Naive thymus-derived CD4-positive, alpha-beta T cell (primary cell): ENCODE data around the gene ABHD2. TPM values are rescaled to one million over a fixed set of nuclear protein-coding genes. Genes with fewer than 3 reads are reported as not detected.

Source experiments
- ATAC-seq: fragments of 150-1000 bp; cut with Tn5 transposase; 2 replicates; pipeline ENCODE4 v1.10.0; 2021; ENCODE audit warnings: mild to moderate bottlenecking, moderate library complexity
- CTCF ChIA-PET: fragments of 350-600 bp; sonication (Branson Sonifier 250); formaldehyde crosslinking; loops from one replicate; lab custom pipeline; 2021; ENCODE audit warnings: antibody characterized with exemption; lab: Charles Lee
- POLR2A ChIA-PET: fragments of 350-600 bp; sonication (Branson Sonifier 250); formaldehyde crosslinking; loops from one replicate; lab custom pipeline; 2021; ENCODE audit warnings: antibody characterized with exemption, inconsistent platforms; lab: Charles Lee
- DNase-seq, 9 donors: peaks; one replicate each; pipeline versions ENCODE4 v3.0.0 to v3.0.0-alpha.2; 2020 to 2022; ENCODE audit warnings: mixed read lengths in 1 of 9
- H3K27ac ChIP-seq: one replicate; pipeline ENCODE4 v1.7.0; 2013; ENCODE audit warnings: mild to moderate bottlenecking, low read depth, low read length, moderate library complexity
- H3K27me3 ChIP-seq, 2 donors: one replicate each; pipeline ENCODE4 v1.7.0; 2013; ENCODE audit warnings: low read length in 2 of 2, mild to moderate bottlenecking in 2 of 2, moderate library complexity in 2 of 2; ENCODE audit not compliant: control insufficient read depth in 2 of 2, insufficient read depth in 2 of 2
- H3K36me3 ChIP-seq, 3 experiments: 1 replicate in 2 of 3; 2 replicates in 1 of 3; pipeline ENCODE4 v1.7.0; 2013; ENCODE audit warnings: low read length in 3 of 3, mild to moderate bottlenecking in 3 of 3, moderate library complexity in 1 of 3; ENCODE audit not compliant: insufficient read depth in 3 of 3, control insufficient read depth in 2 of 3
- H3K4me1 ChIP-seq, 2 donors: one replicate each; pipeline ENCODE4 v1.7.0; 2013; ENCODE audit warnings: low read length in 2 of 2, mild to moderate bottlenecking in 2 of 2, moderate library complexity in 1 of 2; ENCODE audit not compliant: control insufficient read depth in 2 of 2, insufficient read depth in 2 of 2
- H3K4me3 ChIP-seq: 2 replicates; pipeline ENCODE4 v1.7.0; 2013; ENCODE audit warnings: mild to moderate bottlenecking, low read length
- H3K9me3 ChIP-seq, 3 experiments: 1 replicate in 2 of 3; 2 replicates in 1 of 3; pipeline ENCODE4 v1.7.0; 2013; ENCODE audit warnings: low read length in 3 of 3; ENCODE audit not compliant: control insufficient read depth in 2 of 3
- H3K27ac Mint-ChIP-seq, 9 donors: one replicate each; pipeline ENCODE4 v1.8.0; 2020 to 2022; ENCODE audit warnings: mixed read lengths in 9 of 9, mild to moderate bottlenecking in 8 of 9, moderate library complexity in 5 of 9, inconsistent platforms in 2 of 9
- H3K27me3 Mint-ChIP-seq, 5 donors: one replicate each; pipeline ENCODE4 v1.8.0; 2021 to 2022; ENCODE audit warnings: mixed read lengths in 5 of 5, mild to moderate bottlenecking in 1 of 5
- H3K36me3 Mint-ChIP-seq, 5 donors: one replicate each; pipeline ENCODE4 v1.8.0; 2020 to 2022; ENCODE audit warnings: mixed read lengths in 5 of 5, mild to moderate bottlenecking in 3 of 5, inconsistent platforms in 1 of 5
- H3K4me1 Mint-ChIP-seq, 7 donors: one replicate each; pipeline ENCODE4 v1.8.0; 2020 to 2022; ENCODE audit warnings: mixed read lengths in 7 of 7, mild to moderate bottlenecking in 3 of 7, inconsistent platforms in 1 of 7
- H3K4me3 Mint-ChIP-seq, 10 donors: one replicate each; pipeline ENCODE4 v1.8.0; 2020 to 2022; ENCODE audit warnings: mild to moderate bottlenecking in 10 of 10, mixed read lengths in 10 of 10, moderate library complexity in 6 of 10, inconsistent platforms in 2 of 10
- H3K9me3 Mint-ChIP-seq, 11 donors: one replicate each; pipeline ENCODE4 v1.8.0; 2020 to 2022; ENCODE audit warnings: mixed read lengths in 11 of 11, mild to moderate bottlenecking in 4 of 11, inconsistent platforms in 1 of 11, moderate library complexity in 1 of 11
- intact Hi-C, 2 donors: fragments of 100-400 bp; cut with micrococcal nuclease; formaldehyde crosslinking; loops; one replicate each; pipeline ENCODE4 v1.15.1; 2023
- polyA plus RNA-seq, 2 donors: library from polyadenylated mRNA; unstranded; fragments of 300-500 nt; fragmentation: Illumina TruSeq; gene quantifications; one replicate each; pipeline ENCODE4 v1.2.3, GENCODE V29; 2021
- total RNA-seq, 6 experiments: library from RNA in 5 of 6; stranded (reverse) in 5 of 6; gene quantifications; 1 replicate in 5 of 6; 2 replicates in 1 of 6; pipeline ENCODE4 v1.2.3 and lab custom pipeline; 2021 to 2026

ABHD2 gene
- total and polyA plus RNA-seq, 7 experiments from 2014 or later, result 19.4 to 85.0 (median 63.6) TPM

- H3K4me1 Mint-ChIP-seq, result peaks cover 5 to 54% (median 33%) of the 10 kb centered on the region in 7 donors
- H3K9me3 ChIP-seq, result no peaks in the 10 kb centered on the region
- no peaks in the 10 kb centered on the region for H3K27me3 ChIP-seq
- peaks cover 3 to 47% (median 20%) of the 10 kb centered on the region in 5 donors for H3K36me3 Mint-ChIP-seq
- no peaks in the 10 kb centered on the region for H3K9me3 Mint-ChIP-seq
- CTCF ChIA-PET, result no interaction called here
- peaks cover 0 to 22% (median 7%) of the 10 kb centered on the region in 3 experiments for H3K36me3 ChIP-seq
- ATAC-seq (no peak), DNase-seq (no peak)
- H3K27ac ChIP-seq, result no peak overlapping the region
- no peak overlapping the region for H3K27ac Mint-ChIP-seq
- intact Hi-C loops, result no loop called here
- no peak overlapping the region for H3K4me3 ChIP-seq
- POLR2A ChIA-PET, result no interaction called here
- H3K4me1 ChIP-seq, result peaks cover 0 to under 1% of the 10 kb centered on the region in 2 donors
- no peak overlapping the region for H3K4me3 Mint-ChIP-seq
- H3K27me3 Mint-ChIP-seq, result no peaks in the 10 kb centered on the region
Measured at GRCh38 chr15:89106200-89106599, 17.9 kb downstream of the ABHD2 start.

GRCh38 chr15:89107984-89108383, 19.7 kb downstream of the ABHD2 start:
- Mint-ChIP-seq H3K9me3 (no peaks in the 10 kb centered on the region), H3K27me3 (no peaks in the 10 kb centered on the region), H3K36me3 (peaks cover 0 to 41% (median 11%) of the 10 kb centered on the region in 5 donors), H3K27ac (no peak overlapping the region), H3K4me3 (no peak overlapping the region), H3K4me1 (peaks cover 8 to 51% (median 28%) of the 10 kb centered on the region in 7 donors)
- DNase-seq, result no peak
- Histone ChIP-seq H3K4me3 (no peak overlapping the region), H3K9me3 (no peaks in the 10 kb centered on the region), H3K27ac (no peak overlapping the region), H3K27me3 (no peaks in the 10 kb centered on the region), H3K36me3 (peaks cover 0 to 13% (median 2%) of the 10 kb centered on the region in 3 experiments), H3K4me1 (peaks cover 0 to 9% of the 10 kb centered on the region in 2 donors)
- ChIA-PET POLR2A (interaction anchor here (0.6 kb wide), 2 partner anchors 13 to 30 kb away, joined by 3 to 4 read pairs; no protein-coding TSS in a partner anchor), CTCF (no interaction called here)
- ATAC-seq, result no peak
- intact Hi-C loops, result no loop called here

GRCh38 chr15:89108835-89109234, 20.6 kb downstream of the ABHD2 start:
- ChIA-PET CTCF (interaction anchor here (0.6 kb wide), 1 partner anchor 10 kb away, joined by 3 read pairs; no protein-coding TSS in a partner anchor), POLR2A (no interaction called here)
- Histone ChIP-seq H3K4me3 (no peak overlapping the region), H3K4me1 (peaks cover 0 to 9% of the 10 kb centered on the region in 2 donors), H3K27me3 (no peaks in the 10 kb centered on the region), H3K27ac (no peak overlapping the region), H3K9me3 (no peaks in the 10 kb centered on the region), H3K36me3 (peaks cover 0 to 18% (median 0%) of the 10 kb centered on the region in 3 experiments)
- no peak for DNase-seq
- ATAC-seq, result no peak
- peaks cover 0 to 43% (median 11%) of the 10 kb centered on the region in 5 donors for H3K36me3 Mint-ChIP-seq
- H3K27ac Mint-ChIP-seq, result no peak overlapping the region
- no peaks in the 10 kb centered on the region for H3K27me3 Mint-ChIP-seq
- intact Hi-C loops, result no loop called here
- H3K9me3 Mint-ChIP-seq, result no peaks in the 10 kb centered on the region
- peaks cover 8 to 56% (median 28%) of the 10 kb centered on the region in 7 donors for H3K4me1 Mint-ChIP-seq
- H3K4me3 Mint-ChIP-seq, result no peak overlapping the region

- Mint-ChIP-seq H3K36me3 (peaks cover 0 to 43% (median 10%) of the 10 kb centered on the region in 5 donors), H3K27ac (no peak overlapping the region), H3K4me3 (no peak overlapping the region), H3K27me3 (no peaks in the 10 kb centered on the region), H3K9me3 (no peaks in the 10 kb centered on the region), H3K4me1 (peaks cover 8 to 56% (median 28%) of the 10 kb centered on the region in 7 donors)
- ChIA-PET POLR2A (no interaction called here), CTCF (interaction anchor here (0.6 kb wide), 1 partner anchor 11 kb away, joined by 3 read pairs; no protein-coding TSS in a partner anchor)
- H3K4me1 ChIP-seq, result peaks cover 0 to 9% of the 10 kb centered on the region in 2 donors
- H3K4me3 ChIP-seq, result no peak overlapping the region
- ATAC-seq (no peak), DNase-seq (no peak)
- no peak overlapping the region for H3K27ac ChIP-seq
- intact Hi-C loops, result no loop called here
- no peaks in the 10 kb centered on the region for H3K9me3 ChIP-seq
- H3K27me3 ChIP-seq, result no peaks in the 10 kb centered on the region
- H3K36me3 ChIP-seq, result peaks cover 0 to 18% (median 0%) of the 10 kb centered on the region in 3 experiments
Measured at GRCh38 chr15:89109238-89109637, 21.0 kb downstream of the ABHD2 start.

GRCh38 chr15:89110060-89110459, 21.8 kb downstream of the ABHD2 start:
- intact Hi-C loops, result no loop called here
- ChIA-PET POLR2A (no interaction called here), CTCF (interaction anchor here (0.8 kb wide), 1 partner anchor 12 kb away, joined by 5 read pairs; no protein-coding TSS in a partner anchor)

GRCh38 chr15:89111352-89111751, 23.1 kb downstream of the ABHD2 start:
- peaks cover 0 to 22% (median 5%) of the 10 kb centered on the region in 3 experiments for H3K36me3 ChIP-seq
- no peak overlapping the region for H3K4me3 ChIP-seq
- ATAC-seq (no peak), DNase-seq (no peak)
- Mint-ChIP-seq H3K27ac (no peak overlapping the region), H3K4me1 (peaks cover 8 to 48% (median 26%) of the 10 kb centered on the region in 7 donors), H3K9me3 (no peaks in the 10 kb centered on the region), H3K4me3 (peak overlapping the region in 1 of 10 donors; percentile 4), H3K27me3 (no peaks in the 10 kb centered on the region), H3K36me3 (peaks cover 1 to 42% (median 4%) of the 10 kb centered on the region in 5 donors)
- H3K27me3 ChIP-seq, result no peaks in the 10 kb centered on the region
- ChIA-PET POLR2A (no interaction called here), CTCF (interaction anchor here (0.6 kb wide), 1 partner anchor 57 kb away, joined by 7 read pairs; no protein-coding TSS in a partner anchor)
- no peak overlapping the region for H3K27ac ChIP-seq
- peaks cover 0 to 9% of the 10 kb centered on the region in 2 donors for H3K4me1 ChIP-seq
- H3K9me3 ChIP-seq, result no peaks in the 10 kb centered on the region
- intact Hi-C loops, result no loop called here

More at GRCh38 chr15:89110060-89110459, 21.8 kb downstream of the ABHD2 start:
- ATAC-seq (no peak), DNase-seq (no peak)
- Mint-ChIP-seq H3K9me3 (no peaks in the 10 kb centered on the region), H3K36me3 (peaks cover 0 to 40% (median 2%) of the 10 kb centered on the region in 5 donors), H3K27ac (no peak overlapping the region), H3K4me1 (peaks cover 8 to 53% (median 28%) of the 10 kb centered on the region in 7 donors), H3K27me3 (no peaks in the 10 kb centered on the region), H3K4me3 (no peak overlapping the region)
- Histone ChIP-seq H3K4me1 (peaks cover 0 to 9% of the 10 kb centered on the region in 2 donors), H3K27me3 (no peaks in the 10 kb centered on the region), H3K9me3 (no peaks in the 10 kb centered on the region), H3K4me3 (no peak overlapping the region), H3K36me3 (peaks cover 0 to 14% (median 0%) of the 10 kb centered on the region in 3 experiments), H3K27ac (no peak overlapping the region)
